NCI-H128 (cell line): ENCODE results near the gene CYP4F11.
"Not testable (repeated sequence)": the region's sequence is repeated elsewhere in the genome, so short reads cannot be mapped to it uniquely, and the experiment has no call there.

Source experiments
- DNase-seq: peaks from one replicate; lab custom pipeline; 2025; ENCODE audit not compliant: unreplicated experiment; lab: John Stamatoyannopoulos, UW

Gene CYP4F11

GRCh38 chr19:15885167-15885566, 49.2 kb downstream of the CYP4F11 start:
- DNase-seq = no peak

GRCh38 chr19:15883329-15883728, 51.0 kb downstream of the CYP4F11 start:
- DNase-seq = not testable (repeated sequence)

DNA sequence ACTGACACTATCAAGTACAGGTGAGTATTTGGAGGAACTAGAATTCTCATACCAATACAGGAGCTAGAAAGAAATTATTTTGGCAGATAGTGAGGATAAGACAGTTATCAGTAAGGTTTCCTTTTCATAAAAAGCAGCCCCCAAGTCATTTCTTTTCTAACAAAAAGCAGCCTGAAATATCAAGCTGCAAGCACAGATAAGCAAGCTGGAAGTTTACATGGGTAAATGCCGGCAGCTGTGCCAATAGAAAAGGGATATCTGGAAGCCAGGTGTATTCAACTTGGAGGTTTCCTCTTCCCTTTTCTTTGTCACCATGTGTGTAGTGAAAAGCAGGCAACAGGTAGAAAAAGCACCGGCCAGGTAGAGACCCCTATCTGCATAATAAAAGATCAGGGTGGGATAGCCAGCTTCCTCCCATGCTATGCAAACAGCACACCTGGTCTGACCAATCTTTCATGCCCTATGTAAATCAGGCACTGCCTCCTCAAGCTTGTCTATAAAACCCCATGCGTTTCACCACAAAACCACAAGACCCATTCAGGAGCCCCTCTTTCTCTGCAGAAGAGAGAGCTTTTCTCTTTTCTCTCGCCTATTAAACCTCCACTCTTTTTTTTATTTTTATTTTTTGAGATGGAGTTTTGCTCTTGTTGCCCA, 59.4 kb downstream of the CYP4F11 start:
- no peak for DNase-seq

- DNase-seq = not testable (repeated sequence)
Measured at GRCh38 chr19:15873771-15874170, 60.6 kb downstream of the CYP4F11 start.

DNA sequence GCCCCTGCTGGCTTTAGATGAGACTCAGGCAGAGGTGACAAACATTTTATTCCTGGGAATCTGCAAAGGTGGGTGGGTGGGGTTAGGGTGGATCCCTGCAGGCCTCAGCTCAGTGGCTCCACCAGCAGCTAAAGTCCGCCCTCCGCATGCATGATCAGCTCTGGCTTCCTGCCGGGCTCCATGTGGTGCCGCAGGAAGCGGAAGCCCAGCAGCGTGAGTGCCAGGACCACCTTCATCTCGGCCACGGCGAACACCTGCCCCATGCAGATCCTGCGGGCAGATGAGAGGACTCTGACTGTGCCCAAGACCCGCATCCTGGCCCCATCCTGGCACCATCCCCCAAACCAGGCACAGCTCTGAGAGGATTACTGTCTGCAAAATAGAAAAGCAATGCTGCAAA, 62.8 kb downstream of the CYP4F11 start:
- DNase-seq = no peak

GRCh38 chr19:15869873-15870272, 64.5 kb downstream of the CYP4F11 start:
- no peak for DNase-seq

DNA sequence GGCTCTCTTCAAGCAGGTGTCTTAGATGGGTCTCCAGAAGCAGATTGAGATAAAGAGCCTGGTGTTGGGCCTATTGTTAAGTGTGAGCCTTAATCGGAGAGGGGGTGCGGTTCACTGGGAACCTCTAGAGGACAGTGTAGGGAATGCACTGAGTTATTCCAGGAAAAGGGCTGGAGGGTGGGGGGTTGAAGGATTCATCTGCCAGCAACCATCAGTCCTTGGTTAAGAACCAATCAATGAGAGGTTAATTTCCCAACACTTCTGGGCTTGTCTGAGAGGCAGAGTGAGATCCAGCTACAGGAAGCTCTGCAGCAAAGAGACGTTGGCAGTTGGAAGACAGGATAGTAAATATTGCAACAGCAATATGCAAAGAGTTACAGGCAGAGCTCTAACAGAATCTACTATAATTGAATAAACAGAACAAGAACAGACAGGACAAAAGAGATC, 65.2 kb downstream of the CYP4F11 start:
- no peak for DNase-seq

DNA sequence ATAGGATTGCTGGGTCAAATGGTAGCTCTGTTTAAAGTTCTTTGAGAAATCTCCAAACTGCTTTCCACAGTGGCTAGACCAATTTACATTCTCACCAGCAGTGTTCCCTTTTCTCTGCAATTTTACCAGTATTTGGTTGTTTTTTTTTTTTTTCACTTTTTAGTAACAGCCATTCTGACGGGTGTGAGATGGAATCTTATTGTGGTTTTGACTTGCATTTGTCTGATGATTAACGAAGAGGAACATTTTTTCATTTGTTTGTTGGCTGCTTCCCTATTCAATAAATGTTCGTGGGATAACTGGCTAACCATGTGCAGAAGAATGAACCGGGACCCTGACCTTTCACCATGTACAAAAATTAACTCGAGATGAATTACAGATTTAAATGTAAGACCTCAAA, 67.7 kb downstream of the CYP4F11 start:
- no peak for DNase-seq

DNA sequence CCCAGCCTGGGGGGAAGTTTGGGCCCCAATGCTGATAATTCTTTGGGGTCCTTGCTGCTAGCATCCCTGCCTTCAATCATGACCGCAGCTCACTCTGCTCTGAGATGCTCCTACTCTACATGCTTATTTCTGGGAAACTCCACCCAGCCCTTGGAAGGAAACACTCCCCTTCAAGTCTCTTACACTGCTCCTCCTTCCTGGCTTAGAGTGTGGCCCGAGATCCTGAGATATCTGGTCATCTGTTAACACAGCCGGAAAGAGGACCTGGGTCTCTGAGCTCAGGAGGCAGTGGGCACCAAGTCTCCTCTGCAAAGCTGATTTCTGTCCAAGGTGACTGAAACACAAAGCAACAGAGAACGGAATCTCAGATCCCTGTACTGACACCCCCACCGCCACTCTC, 69.5 kb downstream of the CYP4F11 start:
- DNase-seq = no peak

GRCh38 chr19:15863272-15863671, 71.1 kb downstream of the CYP4F11 start:
- no peak for DNase-seq

DNA sequence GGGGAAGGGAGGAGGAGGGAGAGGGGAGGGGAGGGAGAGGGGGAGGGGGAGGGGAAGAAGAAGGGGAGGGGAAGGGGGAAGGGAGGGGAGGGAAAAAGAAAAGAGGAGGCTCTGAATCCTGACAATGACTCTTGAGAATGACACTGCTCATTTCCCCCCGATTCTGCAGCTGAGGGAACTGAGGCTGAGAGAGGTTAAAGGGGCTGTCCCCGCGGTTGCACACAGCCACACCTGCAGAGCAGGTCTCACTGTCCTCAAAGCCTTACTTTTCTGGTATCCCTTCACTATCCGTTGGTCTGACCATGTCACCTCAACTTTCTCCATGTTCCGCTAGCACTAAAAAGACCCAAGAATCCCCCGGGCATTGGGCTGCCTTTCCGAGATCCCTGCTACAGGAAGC, 71.9 kb downstream of the CYP4F11 start:
- DNase-seq = no peak
